Activated CD4-positive, alpha-beta T cell treated with anti-CD3 and anti-CD28 coated beads for 24 hours (primary cell): ENCODE results near the gene RBMS3.
"Not testable (repeated sequence)": the region's sequence is repeated elsewhere in the genome, so short reads cannot be mapped to it uniquely, and the experiment has no call there.

ENCODE experiments used
- DNase-seq, 2 donors: peaks; one replicate each; pipeline ENCODE4 v3.0.0-alpha.2; 2020; ENCODE audit warnings: low read depth in 2 of 2

Gene RBMS3

DNA sequence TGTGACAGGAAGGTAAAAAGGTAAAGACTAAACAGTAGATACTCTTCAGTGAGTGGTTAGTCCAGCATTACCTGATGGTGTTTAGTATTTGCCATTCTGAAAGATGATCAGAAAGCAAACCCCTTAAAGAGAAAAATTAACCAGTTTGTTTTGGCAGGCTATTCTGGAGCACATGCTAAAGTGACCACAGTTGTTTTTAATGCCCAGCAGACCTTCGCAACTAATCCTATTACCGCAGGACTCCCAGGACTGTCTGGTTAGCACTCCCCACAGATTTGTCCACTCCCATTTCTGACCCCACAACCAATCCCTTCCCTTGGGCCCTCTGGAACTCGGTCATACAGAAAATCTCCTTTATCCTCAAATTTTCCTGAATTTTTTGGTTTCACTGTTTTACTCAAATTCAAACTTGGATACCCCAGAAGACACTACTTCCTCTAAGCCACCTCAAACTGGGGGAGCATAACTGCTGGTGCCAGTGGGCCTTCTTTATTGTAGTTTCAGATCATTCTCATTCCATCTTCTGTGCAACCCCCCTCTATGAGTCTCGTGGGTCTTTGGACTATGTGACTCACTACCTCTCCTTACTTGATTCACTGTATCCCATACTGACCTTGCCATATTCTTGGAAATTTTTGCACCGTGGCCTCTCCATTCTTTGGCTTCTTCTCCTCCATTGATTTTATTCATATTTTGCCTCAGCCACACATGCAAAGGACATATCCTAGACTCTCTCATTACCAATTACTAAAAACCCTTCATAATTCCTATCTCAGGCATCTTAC is 104.4 kb downstream of the RBMS3 start:
- no peak for DNase-seq

- no peak for DNase-seq
These were observed 108.5 kb downstream of the RBMS3 start for GRCh38 chr3:29389362-29389761.

GRCh38 chr3:29392625-29393388 is 111.9 kb downstream of the RBMS3 start:
- no peak for DNase-seq

DNA sequence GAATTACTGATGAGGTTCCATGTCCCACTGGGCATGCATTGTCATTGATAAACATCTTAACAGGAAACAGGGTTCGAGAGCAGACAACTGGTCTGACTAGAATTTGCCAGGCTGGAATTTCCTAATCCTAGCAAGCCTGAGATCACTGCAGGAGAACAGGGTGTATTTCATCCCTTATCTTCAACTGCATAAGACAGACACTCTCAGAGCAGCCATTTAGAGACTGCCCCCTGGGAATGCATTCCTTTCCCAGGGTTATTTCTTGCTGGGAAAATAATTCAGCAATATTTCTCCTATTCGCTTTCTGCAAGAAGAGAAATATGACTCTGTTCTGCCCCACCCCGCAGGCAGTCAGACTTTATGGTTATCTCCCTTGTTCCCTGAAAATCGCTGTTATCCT is 113.1 kb downstream of the RBMS3 start:
- DNase-seq = not testable (repeated sequence)

DNA sequence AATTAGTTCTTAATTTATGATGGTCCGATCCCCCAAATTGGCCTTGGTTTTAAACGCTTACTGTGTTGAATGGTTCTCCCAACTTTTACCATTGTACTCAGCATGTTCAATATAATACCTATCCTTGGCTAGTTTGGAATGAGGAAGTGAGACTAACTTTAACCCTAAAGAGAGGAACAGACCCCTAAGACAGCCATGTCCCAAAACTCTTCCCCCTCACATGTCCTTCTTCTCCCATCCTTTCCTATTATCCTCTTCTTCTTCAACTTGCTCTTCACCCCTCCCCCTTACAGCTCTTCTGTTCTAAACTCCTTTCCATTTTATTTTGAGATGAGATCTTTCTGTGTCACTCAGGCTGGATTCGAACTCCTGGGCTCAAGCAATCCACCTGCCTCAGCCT is 116.5 kb downstream of the RBMS3 start:
- DNase-seq = no peak

GRCh38 chr3:29398787-29399186 is 117.9 kb downstream of the RBMS3 start:
- DNase-seq = no peak

GRCh38 chr3:29406291-29406832 is 125.5 kb downstream of the RBMS3 start:
- no peak for DNase-seq

DNA sequence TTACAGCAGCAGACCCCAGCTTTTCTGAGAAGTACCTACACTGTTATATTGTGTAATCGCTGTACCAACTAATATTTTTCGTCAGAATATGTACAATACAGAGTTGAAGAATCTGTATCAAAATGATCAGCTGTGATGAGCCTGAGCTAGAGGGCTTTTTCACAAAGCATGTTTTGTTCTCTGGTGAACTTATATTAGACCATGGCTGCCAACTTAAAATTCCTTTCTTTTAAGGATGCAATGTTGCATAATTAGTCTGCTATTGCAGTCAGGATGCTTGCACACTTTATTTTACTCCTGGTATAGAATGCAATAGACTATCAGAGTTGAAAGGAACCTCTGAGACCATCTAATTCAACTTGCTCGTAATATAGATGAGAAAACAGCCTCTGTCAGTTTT is 127.8 kb downstream of the RBMS3 start:
- DNase-seq = no peak

DNA sequence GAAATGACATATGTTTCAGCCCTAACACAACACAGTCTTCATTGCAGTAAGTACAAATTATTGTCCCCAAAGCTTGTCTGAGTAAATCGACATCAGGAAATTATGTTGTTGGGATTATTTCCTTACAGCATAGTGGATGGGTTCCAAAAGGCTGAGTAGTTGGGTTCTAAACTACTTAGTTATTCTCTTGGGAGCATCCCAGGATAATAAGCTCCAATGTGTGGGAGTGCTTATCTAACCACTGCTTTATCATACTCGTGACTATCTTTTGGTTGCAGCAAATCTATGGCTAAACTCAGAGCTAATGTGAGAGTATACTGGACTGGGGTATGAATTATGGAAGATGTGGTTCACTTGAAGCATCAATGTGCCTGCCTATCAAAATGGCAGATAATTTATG is 128.5 kb downstream of the RBMS3 start:
- no peak for DNase-seq

DNA sequence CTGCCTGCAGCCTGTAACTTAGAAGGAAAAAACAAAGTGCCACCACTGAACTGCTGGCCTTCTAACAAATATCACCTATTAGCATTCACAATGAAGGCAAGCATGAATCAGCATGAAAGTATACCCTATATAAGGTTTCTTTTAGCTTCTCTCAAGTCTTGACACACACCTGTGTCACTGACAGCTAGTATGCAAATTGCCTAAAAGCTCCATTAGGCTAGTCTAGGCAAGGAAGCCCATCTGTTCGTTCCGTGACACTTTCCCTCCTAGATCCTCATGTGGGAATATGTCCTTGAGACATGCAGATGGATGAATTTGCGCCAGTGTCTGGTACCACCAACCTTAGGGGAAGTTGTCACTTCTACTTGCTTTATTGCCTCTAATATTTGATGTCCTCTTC is 129.3 kb downstream of the RBMS3 start:
- DNase-seq = no peak

DNA sequence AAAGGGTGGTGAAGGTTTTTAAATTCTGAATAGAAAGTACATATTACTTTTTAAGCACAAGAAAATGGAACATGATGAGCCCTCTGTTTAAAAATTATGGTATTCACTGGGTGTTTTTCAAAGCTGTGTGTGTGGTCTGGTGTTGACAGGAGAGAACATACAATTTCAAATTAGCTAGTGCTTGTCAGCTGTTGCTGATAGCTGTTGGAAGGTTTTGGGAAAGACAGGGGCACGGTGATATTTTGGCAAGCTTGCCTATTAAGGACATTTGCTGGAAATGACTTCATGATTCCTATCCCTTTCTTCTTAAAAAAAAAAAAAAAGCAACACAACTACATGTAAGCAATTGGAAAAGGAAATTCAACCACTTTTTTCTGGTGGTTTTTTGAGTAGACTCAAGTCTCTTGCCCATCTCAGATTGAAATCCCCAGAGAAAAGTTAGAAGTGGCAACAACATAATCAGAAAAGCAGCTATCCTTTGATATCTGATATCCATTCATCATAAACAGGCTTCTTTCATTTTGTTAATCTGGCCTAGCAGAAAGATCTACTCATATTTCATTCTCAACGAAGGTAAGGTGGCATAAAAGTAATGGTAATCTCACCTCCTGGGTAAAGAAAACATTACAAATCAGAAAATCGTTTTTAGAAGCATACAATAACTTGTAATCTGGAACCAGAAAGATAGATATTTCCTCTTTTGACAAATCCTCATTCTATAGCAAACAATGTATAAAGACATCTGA is 130.0 kb downstream of the RBMS3 start:
- no peak for DNase-seq

DNA sequence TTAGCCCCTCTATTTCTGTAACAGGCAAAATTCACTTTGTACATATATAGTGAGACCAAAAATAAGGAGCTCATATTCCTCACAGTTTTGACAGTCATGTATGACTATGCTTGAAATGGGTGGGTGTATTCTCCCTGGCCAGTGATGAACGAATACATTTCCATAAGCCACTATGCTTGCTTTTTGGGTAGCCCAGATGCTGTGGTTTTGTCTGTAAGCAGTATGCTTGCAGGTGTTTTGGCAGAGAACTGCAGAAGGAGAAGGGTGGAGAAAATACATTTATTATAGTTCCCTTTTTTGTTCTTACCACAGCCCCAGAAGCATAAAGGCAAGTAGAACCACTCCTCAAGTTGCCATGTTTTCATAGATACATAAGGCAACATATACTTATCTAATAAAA is 131.2 kb downstream of the RBMS3 start:
- no peak for DNase-seq

DNA sequence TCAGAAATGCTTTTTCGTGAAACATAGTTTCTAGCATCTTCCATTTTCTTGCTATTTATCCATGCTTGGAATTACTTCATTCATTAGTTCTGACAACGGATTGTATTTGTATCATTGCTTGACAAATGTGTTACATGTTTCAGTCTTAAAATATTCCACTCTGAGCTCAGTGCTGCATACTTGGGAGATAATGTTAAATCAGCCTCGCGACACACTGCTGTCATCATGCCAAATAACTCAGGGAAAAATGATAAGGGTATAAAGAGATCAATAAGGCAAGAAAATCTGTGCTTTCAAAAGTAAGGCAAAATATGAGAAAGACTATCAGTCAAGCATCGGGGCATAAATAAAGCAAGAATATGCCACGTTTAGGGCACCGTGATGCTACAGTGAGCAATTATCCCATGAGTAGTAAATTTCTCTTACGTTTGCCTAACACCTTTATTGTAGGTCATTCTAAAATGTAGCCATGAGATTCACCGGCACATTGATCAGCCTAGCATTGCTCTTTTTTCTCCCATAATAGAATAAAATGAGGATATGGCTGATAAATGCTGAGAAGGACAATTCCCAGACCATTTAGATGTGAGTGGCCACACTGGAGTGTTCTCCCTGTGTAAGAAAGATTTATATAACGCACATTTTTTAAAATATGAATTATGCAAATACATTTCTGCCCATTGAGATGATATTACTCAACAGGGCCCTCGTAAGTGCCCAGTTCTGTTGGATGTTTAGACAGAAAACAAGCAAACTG is 133.8 kb downstream of the RBMS3 start:
- no peak for DNase-seq

- DNase-seq = no peak
These were observed 134.8 kb downstream of the RBMS3 start for GRCh38 chr3:29415482-29416223.

- DNase-seq = no peak
These were observed 135.6 kb downstream of the RBMS3 start for GRCh38 chr3:29416514-29416913.

GRCh38 chr3:29420106-29420505 is 139.2 kb downstream of the RBMS3 start:
- no peak for DNase-seq

GRCh38 chr3:29426302-29427226 is 145.7 kb downstream of the RBMS3 start:
- DNase-seq = no peak

- no peak for DNase-seq
These were observed 146.6 kb downstream of the RBMS3 start for GRCh38 chr3:29427266-29428103.
